GM23248 (cell line): ENCODE measurements around the gene USP17L25. TPM values are rescaled to one million over a fixed set of nuclear protein-coding genes. Genes with fewer than 3 reads are reported as not detected.
"Not testable (repeated sequence)": the region's sequence is repeated elsewhere in the genome, so short reads cannot be mapped to it uniquely, and the experiment has no call there.

Source experiments
- DNase-seq: peaks from one replicate; pipeline ENCODE4 v3.0.0-alpha.2; 2015
- H2AFZ ChIP-seq: fragments of 200-600 bp; sonication (generic); 2 replicates; pipeline ENCODE4 v1.6.1; 2016; ENCODE audit warnings: antibody characterized with exemption
- H3F3A ChIP-seq: fragments of 200-600 bp; sonication (generic); 2 replicates; pipeline ENCODE4 v1.6.1; 2016; ENCODE audit warnings: mild to moderate bottlenecking, antibody characterized with exemption, mixed run types; ENCODE audit not compliant: insufficient read depth
- H3K27ac ChIP-seq: fragments of 200-600 bp; sonication (generic); 2 replicates; pipeline ENCODE4 v1.5.1; 2016; ENCODE audit warnings: mild to moderate bottlenecking
- H3K27me3 ChIP-seq: fragments of 200-600 bp; sonication (generic); replicated peaks from 2 replicates; pipeline ENCODE4 v1.6.1; 2016; ENCODE audit warnings: mild to moderate bottlenecking; ENCODE audit not compliant: insufficient read depth
- H3K36me3 ChIP-seq: fragments of 200-600 bp; sonication (generic); 2 replicates; pipeline ENCODE4 v1.6.1; 2016; ENCODE audit warnings: low read depth, mild to moderate bottlenecking
- H3K4me1 ChIP-seq: fragments of 200-600 bp; sonication (generic); 2 replicates; pipeline ENCODE4 v1.6.1; 2016; ENCODE audit warnings: mild to moderate bottlenecking; ENCODE audit not compliant: insufficient read depth
- H3K4me2 ChIP-seq: fragments of 200-600 bp; sonication (generic); one replicate; pipeline ENCODE4 v1.6.1; 2016; ENCODE audit warnings: mild to moderate bottlenecking; ENCODE audit not compliant: unreplicated experiment
- H3K4me3 ChIP-seq: fragments of 200-600 bp; sonication (generic); 2 replicates; pipeline ENCODE4 v1.5.1; 2016; ENCODE audit warnings: mild to moderate bottlenecking
- H3K79me2 ChIP-seq: fragments of 200-600 bp; sonication (generic); 2 replicates; pipeline ENCODE4 v1.6.1; 2016; ENCODE audit warnings: mild to moderate bottlenecking; ENCODE audit not compliant: insufficient read depth
- H3K9ac ChIP-seq: fragments of 200-600 bp; sonication (generic); 2 replicates; pipeline ENCODE4 v1.6.1; 2016; ENCODE audit warnings: mild to moderate bottlenecking
- H3K9me2 ChIP-seq: fragments of 200-600 bp; sonication (generic); 2 replicates; pipeline ENCODE4 v1.6.1; 2016; ENCODE audit warnings: mixed run types, mild to moderate bottlenecking, moderate library complexity; ENCODE audit not compliant: insufficient read depth
- H3K9me3 ChIP-seq: fragments of 200-600 bp; sonication (generic); one replicate; pipeline ENCODE4 v1.6.1; 2017; ENCODE audit warnings: low read depth
- H4K20me1 ChIP-seq: fragments of 200-600 bp; sonication (generic); 2 replicates; pipeline ENCODE4 v1.6.0; 2016; ENCODE audit not compliant: insufficient read depth
- WGBS, 2 experiments: methylation state at CpG; one replicate each; pipeline ENCODE4 v1.1.6; 2015 to 2017; ENCODE audit warnings: low lambda C conversion rate in 2 of 2, low coverage in 1 of 2; ENCODE audit errors: missing lambda C conversion rate in 2 of 2; 5-methylcytosine and 5-hydroxymethylcytosine counted together
- in situ Hi-C: fragments of 300-500 bp; cut with MboI; formaldehyde crosslinking; loops from 2 replicates; pipeline ENCODE4 v1.15.0; 2020
- polyA plus RNA-seq: library from polyadenylated mRNA; unstranded; fragments of >200 nt; fragmentation: Nextera tagmentation; extraction: Ambion mirVana; gene quantifications from 2 replicates; pipeline ENCODE4 v1.2.1, GENCODE V29; 2016
- total RNA-seq: library from RNA; depleted of rRNA; stranded (reverse); fragments of >200 nt; shearing (Covaris generic); gene quantifications from 2 replicates; pipeline ENCODE4 v1.2.3, GENCODE V29; 2014; rRNA removed

USP17L25 gene, protein sequence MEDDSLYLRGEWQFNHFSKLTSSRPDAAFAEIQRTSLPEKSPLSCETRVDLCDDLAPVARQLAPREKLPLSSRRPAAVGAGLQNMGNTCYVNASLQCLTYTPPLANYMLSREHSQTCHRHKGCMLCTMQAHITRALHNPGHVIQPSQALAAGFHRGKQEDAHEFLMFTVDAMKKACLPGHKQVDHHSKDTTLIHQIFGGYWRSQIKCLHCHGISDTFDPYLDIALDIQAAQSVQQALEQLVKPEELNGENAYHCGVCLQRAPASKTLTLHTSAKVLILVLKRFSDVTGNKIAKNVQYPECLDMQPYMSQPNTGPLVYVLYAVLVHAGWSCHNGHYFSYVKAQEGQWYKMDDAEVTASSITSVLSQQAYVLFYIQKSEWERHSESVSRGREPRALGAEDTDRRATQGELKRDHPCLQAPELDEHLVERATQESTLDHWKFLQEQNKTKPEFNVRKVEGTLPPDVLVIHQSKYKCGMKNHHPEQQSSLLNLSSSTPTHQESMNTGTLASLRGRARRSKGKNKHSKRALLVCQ
- not detected in 2 replicates for total RNA-seq
- not detected in 2 replicates for polyA plus RNA-seq

GRCh38 chr4:9329611-9330010, at the start of gene USP17L25:
Gene USP17L25, plus strand, starts transcription at chr4:9329911. Its CDS starts 0 bp downstream, at chr4:9329911.
- H3F3A ChIP-seq, H3K27ac ChIP-seq, H3K9me2 ChIP-seq, H3K79me2 ChIP-seq, H2AFZ ChIP-seq, H4K20me1 ChIP-seq, H3K27me3 ChIP-seq, H3K9me3 ChIP-seq, DNase-seq, H3K4me2 ChIP-seq, H3K4me3 ChIP-seq, H3K9ac ChIP-seq, H3K36me3 ChIP-seq, in situ Hi-C loops, H3K4me1 ChIP-seq: not testable (repeated sequence)
- no CpG with 5 or more reads among the region's 15 CpGs for WGBS, 2 experiments

- H2AFZ ChIP-seq, in situ Hi-C loops, H3K4me1 ChIP-seq, H3K9me2 ChIP-seq, H3K27me3 ChIP-seq, H3K9ac ChIP-seq, H3K36me3 ChIP-seq, H4K20me1 ChIP-seq, H3K27ac ChIP-seq, H3K9me3 ChIP-seq, H3K4me2 ChIP-seq, H3F3A ChIP-seq, DNase-seq, H3K79me2 ChIP-seq, H3K4me3 ChIP-seq: not testable (repeated sequence)
- 47 to 50% methylated on average over 4 to 5 of the region's 13 CpGs for WGBS, 2 experiments
Measured at GRCh38 chr4:9324191-9324590, 5.5 kb upstream of the USP17L25 start.

DNA sequence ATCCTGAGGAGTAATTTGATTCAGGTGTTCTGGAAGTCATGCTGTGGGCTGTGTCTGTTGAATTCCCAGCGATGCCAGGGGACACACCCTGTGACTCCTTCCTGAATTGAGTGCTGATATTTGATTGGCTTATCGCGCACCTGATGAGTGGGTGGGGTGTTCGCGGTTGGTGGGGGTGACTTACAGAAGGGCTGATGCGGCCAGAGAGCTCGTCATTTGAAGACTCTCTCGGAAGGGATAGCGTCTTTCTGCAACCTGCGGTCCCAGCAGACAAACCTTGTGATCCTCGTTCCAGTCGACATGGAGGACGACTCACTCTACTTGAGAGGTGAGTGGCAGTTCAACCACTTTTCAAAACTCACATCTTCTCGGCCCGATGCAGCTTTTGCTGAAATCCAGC, 4.8 kb upstream of the USP17L25 start, which contains the start of gene USP17L24:
TSS of gene USP17L24 (plus strand) at position 301 of the 400 bp plus-strand sequence. CDS start at position 301, 0 bp downstream.
- H3K4me3 ChIP-seq, H2AFZ ChIP-seq, H3K4me1 ChIP-seq, H3K36me3 ChIP-seq, H3K27me3 ChIP-seq, H3K9ac ChIP-seq, H3K79me2 ChIP-seq, H3K27ac ChIP-seq, H3K4me2 ChIP-seq, H4K20me1 ChIP-seq, in situ Hi-C loops, H3F3A ChIP-seq, DNase-seq, H3K9me3 ChIP-seq, H3K9me2 ChIP-seq: not testable (repeated sequence)
- no CpG with 5 or more reads among the region's 15 CpGs for WGBS, 2 experiments

GRCh38 chr4:9334358-9334757, 4.6 kb downstream of the USP17L25 start, which contains the start of gene USP17L26:
Gene USP17L26, plus strand, starts transcription at chr4:9334658. Its CDS starts 0 bp downstream, at chr4:9334658.
- H3K4me1 ChIP-seq, H3K9ac ChIP-seq, H3K4me3 ChIP-seq, H3K4me2 ChIP-seq, H3K27me3 ChIP-seq, H3K9me3 ChIP-seq, H2AFZ ChIP-seq, H4K20me1 ChIP-seq, H3K9me2 ChIP-seq, DNase-seq, H3K36me3 ChIP-seq, H3K79me2 ChIP-seq, H3K27ac ChIP-seq, H3F3A ChIP-seq, in situ Hi-C loops: not testable (repeated sequence)
- no CpG with 5 or more reads among the region's 15 CpGs for WGBS, 2 experiments

DNA sequence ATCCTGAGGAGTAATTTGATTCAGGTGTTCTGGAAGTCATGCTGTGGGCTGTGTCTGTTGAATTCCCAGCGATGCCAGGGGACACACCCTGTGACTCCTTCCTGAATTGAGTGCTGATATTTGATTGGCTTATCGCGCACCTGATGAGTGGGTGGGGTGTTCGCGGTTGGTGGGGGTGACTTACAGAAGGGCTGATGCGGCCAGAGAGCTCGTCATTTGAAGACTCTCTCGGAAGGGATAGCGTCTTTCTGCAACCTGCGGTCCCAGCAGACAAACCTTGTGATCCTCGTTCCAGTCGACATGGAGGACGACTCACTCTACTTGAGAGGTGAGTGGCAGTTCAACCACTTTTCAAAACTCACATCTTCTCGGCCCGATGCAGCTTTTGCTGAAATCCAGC, 9.4 kb downstream of the USP17L25 start, which contains the start of gene USP17L5:
TSS of gene USP17L5 (plus strand) at position 301 of the 400 bp plus-strand sequence. CDS start at position 301, 0 bp downstream.
- H3K4me3 ChIP-seq, H3F3A ChIP-seq, DNase-seq, H3K9me3 ChIP-seq, H3K9ac ChIP-seq, H3K36me3 ChIP-seq, H3K9me2 ChIP-seq, H3K27me3 ChIP-seq, H4K20me1 ChIP-seq, in situ Hi-C loops, H2AFZ ChIP-seq, H3K4me2 ChIP-seq, H3K27ac ChIP-seq, H3K4me1 ChIP-seq, H3K79me2 ChIP-seq: not testable (repeated sequence)
- no CpG with 5 or more reads among the region's 15 CpGs for WGBS, 2 experiments

DNA sequence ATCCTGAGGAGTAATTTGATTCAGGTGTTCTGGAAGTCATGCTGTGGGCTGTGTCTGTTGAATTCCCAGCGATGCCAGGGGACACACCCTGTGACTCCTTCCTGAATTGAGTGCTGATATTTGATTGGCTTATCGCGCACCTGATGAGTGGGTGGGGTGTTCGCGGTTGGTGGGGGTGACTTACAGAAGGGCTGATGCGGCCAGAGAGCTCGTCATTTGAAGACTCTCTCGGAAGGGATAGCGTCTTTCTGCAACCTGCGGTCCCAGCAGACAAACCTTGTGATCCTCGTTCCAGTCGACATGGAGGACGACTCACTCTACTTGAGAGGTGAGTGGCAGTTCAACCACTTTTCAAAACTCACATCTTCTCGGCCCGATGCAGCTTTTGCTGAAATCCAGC, 14.1 kb downstream of the USP17L25 start, which contains the start of gene USP17L27:
TSS of gene USP17L27 (plus strand) at position 301 of the 400 bp plus-strand sequence. CDS start at position 301, 0 bp downstream.
- H4K20me1 ChIP-seq, in situ Hi-C loops, H3K9ac ChIP-seq, H3K36me3 ChIP-seq, H3K4me2 ChIP-seq, DNase-seq, H3K27ac ChIP-seq, H3K9me2 ChIP-seq, H3K9me3 ChIP-seq, H3F3A ChIP-seq, H3K79me2 ChIP-seq, H3K4me1 ChIP-seq, H2AFZ ChIP-seq, H3K4me3 ChIP-seq, H3K27me3 ChIP-seq: not testable (repeated sequence)
- WGBS, 2 experiments, result no CpG with 5 or more reads among the region's 15 CpGs

GRCh38 chr4:9348593-9348992, 18.9 kb downstream of the USP17L25 start, which contains the start of gene USP17L28:
Gene USP17L28, plus strand, starts transcription at chr4:9348893. Its CDS starts 0 bp downstream, at chr4:9348893.
- H4K20me1 ChIP-seq, DNase-seq, H3K36me3 ChIP-seq, H2AFZ ChIP-seq, H3K4me1 ChIP-seq, H3K4me2 ChIP-seq, H3K27me3 ChIP-seq, H3K4me3 ChIP-seq, H3F3A ChIP-seq, H3K27ac ChIP-seq, H3K79me2 ChIP-seq, H3K9me3 ChIP-seq, in situ Hi-C loops, H3K9me2 ChIP-seq, H3K9ac ChIP-seq: not testable (repeated sequence)
- no CpG with 5 or more reads among the region's 15 CpGs for WGBS, 2 experiments
